HS-5 (cell line): ENCODE results near the gene ELL.
"Not testable (repeated sequence)": the region's sequence is repeated elsewhere in the genome, so short reads cannot be mapped to it uniquely, and the experiment has no call there.

ENCODE experiments used
- DNase-seq: peaks from one replicate; pipeline ENCODE4 v3.0.0-alpha.2; 2012; ENCODE audit warnings: low read depth

ELL gene

DNA sequence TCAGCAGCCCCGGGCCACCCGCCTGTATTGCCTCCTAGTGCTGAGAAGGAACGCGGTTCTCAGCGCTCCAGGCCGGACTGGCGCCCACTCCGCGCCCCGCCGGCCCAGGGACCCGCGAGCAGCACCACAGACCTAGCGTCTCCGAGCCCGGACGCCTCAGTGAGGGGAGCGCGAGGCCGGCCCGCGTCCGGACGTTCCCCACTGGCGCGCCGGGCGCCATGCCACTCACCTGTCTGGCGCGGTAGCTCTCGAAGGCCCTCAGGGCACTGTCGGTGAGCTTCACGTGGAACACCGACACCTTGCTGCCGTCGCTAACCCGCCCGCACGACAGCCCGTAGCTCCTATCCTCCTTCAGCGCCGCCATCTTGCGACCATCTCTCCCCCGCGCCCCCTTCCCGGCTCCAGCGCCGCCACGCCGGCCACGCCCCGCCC is at the start of gene ELL:
Gene ELL (minus strand): TSS at position 379 of the 432 bp plus-strand sequence. CDS start 15 bp downstream, at position 364.
- no peak for DNase-seq

DNA sequence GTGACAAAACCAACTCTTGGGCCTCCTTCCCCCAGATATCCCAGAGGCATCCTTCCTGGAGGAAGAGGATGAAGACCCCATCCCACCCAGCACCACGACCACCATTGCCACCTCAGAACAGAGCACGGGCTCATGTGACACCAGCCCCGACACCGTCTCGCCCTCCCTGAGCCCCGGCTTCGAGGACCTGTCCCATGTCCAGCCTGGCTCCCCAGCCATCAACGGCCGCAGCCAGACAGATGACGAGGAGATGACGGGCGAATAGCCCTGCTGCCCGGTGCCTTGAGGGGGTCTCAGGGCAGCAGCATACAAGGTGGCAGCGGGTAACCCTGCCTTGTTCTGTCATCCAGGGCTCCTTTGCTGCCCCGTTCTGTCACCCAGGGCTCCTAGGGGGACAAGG is 46.5 kb upstream of the ELL start:
- DNase-seq = no peak

DNA sequence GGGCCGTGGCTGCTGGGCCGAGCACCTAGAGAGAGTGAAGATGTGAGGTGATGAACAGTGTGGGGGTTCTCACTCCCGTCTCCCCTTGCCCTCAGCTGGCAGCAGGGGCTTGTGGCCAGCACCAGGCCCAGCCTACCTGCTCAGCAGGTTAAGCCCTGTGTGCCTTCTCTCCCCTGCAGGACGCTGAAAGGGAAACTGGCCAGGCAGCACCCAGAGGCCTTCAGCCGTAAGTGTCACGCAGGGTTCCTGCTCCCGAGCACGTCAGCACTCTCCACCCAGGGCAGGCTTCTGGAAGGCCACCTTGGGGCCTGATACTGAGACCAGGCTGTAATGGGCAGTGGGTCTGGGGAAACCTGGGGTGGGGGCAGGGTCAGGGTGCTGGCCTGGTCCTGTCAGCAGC is 45.1 kb upstream of the ELL start:
- no peak for DNase-seq

DNA sequence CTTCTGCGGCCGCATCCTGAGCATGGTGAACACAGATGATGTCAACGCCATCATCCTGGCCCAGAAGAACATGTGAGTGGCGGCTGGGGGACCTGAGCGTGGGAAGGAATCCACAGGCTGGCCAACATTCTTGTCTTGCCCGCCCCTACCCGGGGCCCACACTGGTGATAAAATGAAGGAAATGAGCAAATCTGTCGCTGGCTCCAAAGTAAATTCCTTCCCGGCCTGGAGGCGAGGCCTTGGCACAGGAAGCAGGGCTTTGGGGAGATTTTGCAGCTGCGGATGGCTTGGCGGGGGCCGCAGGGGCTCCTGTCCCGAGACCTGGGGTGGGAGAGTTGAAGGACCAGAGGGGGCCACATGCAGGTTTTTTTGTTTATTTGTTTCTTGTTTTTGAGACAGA is 40.2 kb upstream of the ELL start:
- DNase-seq = no peak

DNA sequence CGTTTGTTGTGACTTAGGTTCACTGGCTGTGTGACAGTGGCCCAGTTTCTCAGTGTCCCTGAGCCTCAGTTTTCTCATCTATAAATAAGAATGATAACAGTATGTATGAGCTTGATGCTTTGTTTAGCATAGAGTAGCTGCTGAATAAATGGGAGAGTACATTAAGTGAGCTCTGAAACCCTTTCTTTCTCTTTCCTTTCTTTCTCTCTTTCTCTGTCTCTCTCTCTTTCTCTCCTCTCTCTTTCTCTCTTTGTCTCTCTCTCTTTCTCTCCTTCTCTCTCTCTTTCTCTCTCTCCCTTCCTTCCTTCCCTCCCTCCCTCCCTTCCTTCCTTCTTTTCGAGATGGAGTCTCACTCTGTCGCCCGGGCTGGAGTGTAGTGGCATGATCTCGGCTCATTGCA is 37.8 kb upstream of the ELL start:
- no peak for DNase-seq

DNA sequence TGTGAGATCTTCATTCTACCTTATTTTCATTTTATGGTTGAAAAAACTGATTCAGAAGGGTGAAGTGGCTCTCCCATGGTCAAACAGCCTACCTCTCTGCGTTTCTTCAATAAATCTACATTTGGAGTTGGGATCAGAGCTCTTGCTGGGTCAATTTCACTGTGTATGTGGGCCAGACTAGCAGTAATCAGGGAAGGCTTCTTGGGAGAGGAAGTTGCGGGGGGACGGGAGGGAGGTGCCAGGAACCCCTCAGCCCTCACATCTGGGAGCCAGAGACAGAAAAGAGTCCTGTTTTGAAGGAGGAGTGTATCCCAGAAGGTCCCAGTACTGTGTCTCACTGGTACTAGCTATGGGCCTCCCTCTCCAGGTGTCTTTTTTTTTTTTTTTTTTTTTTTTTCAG is 36.7 kb upstream of the ELL start:
- no peak for DNase-seq

DNA sequence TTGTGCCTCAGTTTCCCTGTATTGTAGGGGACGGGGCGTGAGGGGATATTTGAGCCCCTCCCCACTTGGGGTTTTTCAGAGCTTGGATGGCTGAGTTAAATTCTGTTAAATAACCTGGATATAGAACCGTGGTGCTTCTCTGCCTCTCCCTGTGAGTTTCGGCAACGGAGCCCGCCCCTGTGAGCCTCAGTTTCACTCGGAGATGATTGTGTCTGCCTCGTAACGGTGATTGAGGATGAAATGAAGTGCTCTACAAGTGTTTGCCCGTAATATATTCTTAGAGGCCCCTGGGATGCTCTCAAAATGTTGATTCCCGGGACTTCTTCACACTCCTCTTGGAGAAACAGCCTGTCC is 36.3 kb upstream of the ELL start:
- no peak for DNase-seq

DNA sequence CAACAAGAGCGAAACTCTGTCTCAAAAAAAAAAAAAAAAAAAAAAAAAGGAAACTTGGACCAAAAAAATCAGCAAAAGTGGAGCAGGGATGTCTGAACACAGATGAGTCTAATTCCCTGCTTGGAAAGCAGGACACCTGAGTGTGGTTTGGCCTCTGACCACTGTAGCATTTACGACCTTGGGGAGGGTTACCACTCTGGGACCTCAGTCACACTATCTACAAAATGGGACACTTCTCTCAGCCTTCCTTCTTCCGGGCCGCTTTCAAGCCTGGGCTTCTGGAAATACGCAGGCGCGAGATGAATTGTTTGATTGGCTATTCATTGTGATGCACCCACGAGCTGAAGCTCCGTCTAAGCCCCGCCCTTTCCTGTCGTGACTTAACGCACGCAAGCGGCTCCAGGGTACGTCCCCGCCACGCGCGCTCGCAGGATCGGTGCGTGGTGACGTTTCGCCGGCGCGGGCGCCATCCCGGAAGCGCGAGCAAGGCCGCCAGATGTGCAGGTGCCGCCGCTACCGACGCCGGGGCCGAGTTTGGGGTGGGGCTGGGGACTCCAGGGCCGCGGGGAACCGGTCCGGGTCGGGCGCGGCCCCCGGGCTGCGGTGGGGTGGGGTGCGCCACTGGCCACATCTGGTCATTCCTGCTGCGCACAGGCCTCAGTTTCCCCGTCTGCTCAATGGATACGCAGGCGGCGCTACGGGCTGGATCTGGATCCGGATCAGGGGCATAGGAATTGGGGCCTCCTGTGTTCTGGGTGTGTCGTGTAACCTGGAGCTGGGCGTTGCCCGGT is 35.7 kb upstream of the ELL start, which contains the start of gene KXD1:
Gene KXD1 (plus strand): TSS at position 460 of the 791 bp plus-strand sequence. CDS start 4,187 bp downstream, outside the sequence.
- peak; percentile 97 for DNase-seq

DNA sequence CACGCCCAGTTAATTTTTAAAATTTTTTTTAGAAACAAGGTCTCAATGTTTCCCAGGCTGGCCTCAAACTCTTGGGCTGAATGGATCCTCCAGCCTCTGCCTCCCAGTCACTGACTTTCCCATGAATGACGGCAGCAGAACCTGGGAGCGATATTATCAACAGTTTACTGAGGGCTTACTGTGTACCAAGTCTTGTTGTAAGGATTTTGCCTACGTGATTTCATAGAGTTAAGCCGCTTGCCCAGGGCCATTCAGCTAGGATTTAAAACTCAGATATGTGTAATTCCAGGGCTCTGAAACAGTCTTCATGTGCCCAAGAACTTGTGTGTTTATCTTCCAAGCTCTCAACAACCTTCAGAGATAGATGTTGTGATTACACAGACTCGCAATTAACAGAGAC is 29.8 kb upstream of the ELL start:
- no peak for DNase-seq

DNA sequence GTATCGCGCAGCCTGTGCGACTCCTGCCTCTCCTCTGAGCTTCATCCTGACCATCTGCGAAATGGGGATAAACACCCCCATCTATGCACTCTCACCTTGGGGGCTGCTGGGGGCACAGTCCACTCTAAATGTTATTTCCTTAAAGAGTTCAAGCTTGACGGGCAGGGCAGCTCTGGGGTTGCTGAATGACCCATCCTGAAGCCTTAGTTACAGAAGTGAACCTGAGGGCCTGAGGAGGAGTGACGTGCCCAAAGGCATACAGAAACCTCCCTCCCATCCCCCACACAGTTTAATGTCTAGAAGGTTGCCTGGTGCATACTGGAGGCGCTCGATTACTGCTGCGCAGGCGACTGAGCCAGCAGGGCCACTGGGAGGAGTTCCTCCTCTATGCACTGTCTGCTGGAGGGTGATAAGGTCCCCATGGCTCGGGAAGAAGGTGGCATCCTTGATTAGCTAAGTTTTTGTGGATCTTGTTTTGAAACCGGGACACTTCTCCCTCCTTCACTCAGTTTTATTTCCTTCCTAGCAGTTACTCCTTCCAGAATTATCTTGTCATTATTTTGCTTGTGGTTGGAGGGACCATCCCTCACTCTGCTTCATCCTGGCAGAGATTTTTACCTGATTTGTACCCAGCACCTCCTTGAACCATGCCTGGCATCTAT is 22.1 kb upstream of the ELL start:
- DNase-seq = no peak

DNA sequence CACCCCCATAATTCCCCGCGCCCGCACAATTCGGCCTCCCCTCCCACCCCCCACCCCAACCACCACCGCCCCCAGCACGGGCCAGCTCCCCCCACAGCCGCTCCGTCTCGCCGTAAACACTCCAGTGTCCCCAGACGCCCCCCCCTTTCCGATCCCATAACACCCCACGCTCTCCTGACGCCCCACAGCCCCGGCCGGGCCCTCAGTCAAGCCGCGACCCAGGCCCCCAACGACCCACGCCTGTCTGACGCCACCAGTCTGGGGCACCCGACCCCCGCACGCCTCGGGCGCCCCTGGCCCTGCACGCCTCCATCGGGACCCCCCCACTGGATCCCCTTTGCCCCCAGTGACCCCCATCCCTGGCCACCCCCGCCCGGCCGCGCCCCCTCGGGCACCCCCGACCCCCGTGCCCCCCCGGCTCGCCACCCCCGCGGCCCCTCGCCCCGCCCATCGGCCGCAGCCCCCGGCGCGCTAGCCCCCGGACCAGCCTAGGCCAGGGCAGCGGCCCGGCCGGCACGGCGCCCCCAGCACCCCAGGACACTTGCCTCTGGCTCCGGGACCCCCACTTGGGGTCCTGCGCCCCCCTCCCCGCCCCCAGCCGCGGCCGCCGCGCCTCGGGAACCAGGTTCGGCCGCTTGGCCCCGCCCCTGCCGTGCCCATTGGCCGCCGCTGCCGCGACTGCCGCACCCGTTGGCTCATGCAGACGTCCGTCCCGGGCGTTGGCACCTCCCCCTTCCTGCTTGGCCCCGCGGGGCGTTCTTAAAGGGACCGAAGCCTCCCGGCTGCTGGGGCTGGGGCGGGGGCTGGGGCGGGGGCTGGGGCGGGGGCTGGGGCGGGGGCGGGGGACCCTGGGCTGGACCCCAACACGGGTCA is 21.3 kb upstream of the ELL start, which contains the start of gene FKBP8:
Gene FKBP8 (minus strand): TSS at position 633 of the 873 bp plus-strand sequence. CDS start 1,603 bp downstream, outside the sequence.
- peak; percentile 29 for DNase-seq

DNA sequence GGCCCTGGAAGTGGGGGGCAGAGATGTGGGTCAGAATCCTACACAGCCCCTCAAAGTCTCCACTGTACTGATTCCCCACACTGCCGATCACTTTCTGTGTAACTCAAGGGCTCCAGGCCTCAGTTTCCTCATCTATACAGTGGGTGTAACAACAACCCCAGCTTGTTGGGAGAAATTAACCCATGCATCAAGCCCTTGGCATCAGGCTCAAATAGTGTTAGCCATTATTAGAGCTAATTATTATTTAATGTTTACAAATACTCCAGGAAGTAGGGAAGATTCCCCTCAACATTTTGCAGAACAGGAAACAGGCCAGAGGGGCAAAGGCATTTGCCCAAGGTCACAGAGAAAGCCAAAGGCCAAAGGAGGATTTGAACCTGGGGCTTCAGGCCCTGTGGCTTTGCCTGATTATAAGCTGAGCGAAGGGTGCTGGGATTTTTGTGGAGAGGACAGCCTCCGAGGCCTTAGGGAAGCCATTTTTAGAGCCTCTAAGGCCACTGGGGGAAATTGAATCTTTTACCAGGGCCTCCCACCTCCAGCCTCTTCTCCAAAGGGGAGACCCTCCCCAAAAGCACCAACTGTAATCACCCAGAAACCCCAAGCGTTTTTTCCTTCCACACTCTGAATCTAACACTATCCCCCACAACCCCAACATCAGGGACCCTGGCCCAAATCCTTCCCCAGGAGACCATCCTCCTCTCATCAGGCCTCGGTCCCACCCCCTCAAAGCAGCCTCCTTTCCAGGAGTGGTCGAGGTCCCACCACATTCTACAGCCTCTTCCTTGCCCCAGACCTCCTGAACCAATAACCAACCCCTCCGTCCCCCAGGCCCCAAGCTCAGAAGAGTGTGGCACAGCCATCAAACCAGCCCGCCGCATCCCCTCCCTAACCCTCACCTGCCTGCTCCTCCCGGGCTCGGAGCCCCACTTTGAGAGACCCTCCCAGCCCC is 20.4 kb upstream of the ELL start:
- no peak for DNase-seq

DNA sequence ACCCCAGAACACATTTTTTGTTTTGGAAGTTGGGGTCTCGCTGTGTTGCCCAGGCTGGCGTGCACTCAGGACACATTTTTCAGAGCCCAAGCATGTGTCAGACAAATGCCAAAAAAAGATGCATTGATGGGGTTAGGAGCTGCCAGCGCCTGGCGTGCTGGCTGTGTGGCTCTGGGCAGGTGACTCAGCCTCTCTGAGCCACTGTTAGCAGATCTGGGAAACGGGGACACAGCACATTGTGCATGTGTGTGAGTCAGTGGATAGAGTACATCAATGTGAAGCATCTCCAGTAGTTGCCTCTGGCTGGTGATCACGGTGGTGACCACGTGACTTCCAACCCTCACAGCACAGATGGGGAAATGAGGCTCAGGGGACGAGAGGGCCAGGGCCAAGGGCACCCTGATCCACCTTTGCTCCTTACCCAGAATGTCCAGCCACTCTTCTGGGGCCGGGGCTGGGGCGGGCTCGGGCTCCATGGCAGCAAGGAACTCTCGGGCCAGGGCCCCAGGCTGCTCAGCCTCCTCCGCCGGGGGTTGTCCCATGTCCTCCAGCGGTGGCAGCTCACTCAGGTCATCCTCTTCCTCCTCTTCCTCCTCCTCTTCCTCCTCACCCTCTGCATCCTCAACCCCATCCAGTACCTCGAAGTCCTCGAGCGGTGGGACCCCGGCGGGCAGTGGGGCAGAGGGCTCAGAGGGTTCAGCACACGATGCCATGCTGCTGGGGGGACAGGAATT is 19.6 kb upstream of the ELL start:
- no peak for DNase-seq

DNA sequence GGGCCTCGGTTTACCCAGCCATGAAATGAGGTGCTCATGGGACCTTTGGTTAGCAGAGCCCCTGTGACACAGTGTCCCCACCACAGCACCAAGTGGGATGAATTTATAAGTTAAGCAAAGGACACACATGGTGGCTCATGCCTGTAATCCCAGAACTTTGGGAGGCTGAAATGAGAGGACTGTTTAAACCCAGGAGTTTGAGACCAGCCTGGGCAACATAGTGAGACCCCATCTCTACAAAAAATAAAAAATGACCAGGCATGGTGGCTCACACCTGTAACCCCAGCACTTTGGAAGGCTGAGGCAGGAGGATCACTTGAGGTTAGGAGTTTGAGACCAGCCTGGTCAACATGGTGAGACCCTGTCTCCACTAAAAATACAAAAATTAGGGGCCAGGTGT is 18.3 kb upstream of the ELL start:
- not testable (repeated sequence) for DNase-seq

DNA sequence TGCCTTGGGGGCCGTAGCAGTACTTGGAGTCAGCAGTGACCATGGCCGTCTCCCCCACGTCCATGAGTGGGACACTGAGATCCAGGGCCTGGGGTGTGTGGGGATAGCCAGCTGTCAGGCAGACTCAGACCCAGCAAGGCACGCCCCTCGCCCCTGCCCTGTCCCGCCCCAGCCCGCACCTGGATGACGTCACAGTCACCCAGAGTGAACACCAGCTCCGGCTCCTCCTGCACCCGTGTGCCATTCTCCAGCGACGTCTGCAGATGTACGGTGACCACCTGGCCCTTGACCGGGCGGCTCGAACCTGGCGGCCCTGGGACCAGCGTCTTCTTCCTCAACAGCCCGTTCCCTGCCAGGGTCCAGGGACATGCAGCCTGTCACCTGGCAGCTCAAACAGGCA is 17.5 kb upstream of the ELL start:
- no peak for DNase-seq

DNA sequence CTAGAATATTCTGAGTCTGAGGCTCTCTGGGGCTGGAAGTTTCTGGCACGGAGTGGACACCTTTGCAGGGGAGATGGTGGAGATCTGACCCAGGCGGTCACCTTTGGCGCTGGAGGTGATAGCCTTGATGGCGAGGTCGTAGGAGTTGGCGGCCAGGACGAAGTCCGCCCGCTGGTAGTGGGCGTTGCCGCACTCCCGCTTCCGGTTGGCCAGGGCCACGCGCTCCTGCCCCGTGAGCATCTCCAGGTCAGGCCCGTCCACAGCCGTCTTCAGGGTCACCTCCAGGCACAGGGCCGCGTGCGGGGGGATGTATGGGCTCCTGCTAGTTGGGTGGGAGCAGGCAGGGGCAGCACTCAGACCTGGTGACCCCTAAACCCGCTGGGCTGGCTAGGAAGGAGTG is 16.2 kb upstream of the ELL start:
- DNase-seq = no peak

DNA sequence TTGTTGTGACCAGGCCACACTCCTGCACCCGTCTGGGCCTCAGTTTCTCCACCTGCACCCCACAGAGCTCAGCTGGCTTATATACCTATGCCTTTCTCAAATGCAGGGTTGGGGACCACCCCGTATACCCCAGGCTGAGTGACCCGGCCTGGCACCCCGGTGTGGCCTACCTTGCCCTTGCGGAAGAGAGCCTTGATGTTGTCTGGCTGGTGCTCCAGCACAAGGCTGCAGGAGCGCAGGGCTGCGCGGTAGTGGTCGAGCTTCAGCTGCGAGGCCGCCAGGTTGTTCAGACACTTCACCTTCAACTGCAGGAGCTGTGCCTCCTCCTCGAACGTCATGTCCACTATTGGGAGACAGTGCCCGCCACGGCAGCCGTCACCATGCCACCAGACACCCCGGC is 15.6 kb upstream of the ELL start:
- DNase-seq = no peak

DNA sequence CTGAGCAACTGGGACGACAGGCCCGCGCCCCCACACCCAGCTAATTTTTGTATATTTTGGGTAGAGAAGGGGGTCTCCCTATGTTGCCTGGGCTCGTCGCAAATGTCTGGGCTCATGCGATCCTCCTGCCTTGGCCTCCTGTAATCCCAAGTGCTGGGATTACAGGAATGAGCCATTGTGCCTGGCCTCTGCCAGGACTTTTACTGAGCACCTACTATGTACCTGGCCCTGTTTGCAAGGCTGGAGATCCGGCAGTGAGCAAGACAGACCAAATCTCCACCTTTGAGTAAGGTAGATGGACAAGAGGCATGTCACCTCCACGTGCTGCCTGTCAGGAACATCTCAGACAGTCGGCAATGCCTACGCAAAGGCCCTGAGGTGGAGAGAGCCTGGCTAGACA is 14.6 kb upstream of the ELL start:
- DNase-seq = no peak

DNA sequence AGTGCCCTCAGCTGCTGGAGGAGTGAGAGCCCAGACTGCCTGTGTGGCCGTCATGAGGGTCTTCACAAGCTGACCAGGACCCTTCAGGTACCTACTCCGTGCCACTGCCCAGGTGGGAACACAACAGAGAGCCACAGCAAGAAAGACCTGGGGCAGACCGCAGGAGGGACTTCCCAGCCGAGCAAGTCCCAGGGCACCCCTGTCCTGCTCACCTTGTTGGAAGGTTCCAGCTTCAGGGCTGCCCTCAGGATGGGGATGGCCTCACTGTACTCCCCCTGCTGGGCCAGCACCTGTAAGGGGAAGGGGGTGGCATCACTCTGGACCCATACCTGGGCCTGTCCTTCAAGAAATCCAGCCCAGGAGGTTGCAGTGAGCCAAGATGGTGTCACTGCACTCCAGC is 11.2 kb upstream of the ELL start:
- DNase-seq = no peak

DNA sequence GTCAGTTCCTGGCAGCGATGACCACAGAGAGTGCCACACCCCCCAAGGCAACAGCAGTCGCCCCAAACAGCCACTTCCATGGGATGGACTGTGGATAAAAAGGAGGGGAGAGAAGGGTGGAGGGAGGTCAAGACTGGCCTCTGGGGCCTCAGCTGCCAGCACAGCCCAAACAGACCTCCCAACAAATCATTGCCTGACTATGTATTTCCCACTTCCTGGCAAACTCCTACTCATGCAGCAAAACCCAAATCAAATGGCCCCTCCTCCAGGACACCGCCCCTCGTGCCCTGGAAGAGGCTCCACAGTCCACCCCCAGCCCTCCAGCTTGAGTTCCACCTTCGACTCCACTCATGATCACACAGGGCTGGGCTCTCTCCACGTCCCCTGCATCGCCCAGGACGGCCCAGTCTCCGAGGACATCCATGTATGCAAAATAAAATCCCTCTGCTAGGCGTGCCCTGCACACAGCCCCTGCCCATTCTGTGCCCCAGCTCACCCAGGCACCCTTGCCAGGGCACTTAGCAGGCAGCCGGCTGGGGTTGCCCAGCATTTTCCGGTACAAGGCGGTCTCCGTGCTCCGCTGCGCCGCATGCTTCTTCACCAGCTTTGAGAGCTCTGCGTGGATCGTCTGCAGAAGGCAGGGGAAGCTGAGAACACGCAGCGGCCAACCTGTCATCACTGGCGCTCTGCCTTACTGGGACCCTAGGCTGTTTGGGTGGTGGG is 10.5 kb upstream of the ELL start:
- DNase-seq = no peak
